Adrenal gland (tissue), 5 donors: ENCODE data around the gene FBRSL1.

ENCODE experiments used
- CTCF ChIP-seq, 6 experiments: fragments of 450-650 bp in 4 of 6; fragments of 200-600 bp in 2 of 6; sonication (generic) in 1 of 6; IDR thresholded peaks; 1 replicate in 5 of 6; 2 replicates in 1 of 6; pipeline versions ENCODE4 v1.5.1 to v1.8.0; 2016 to 2021; ENCODE audit warnings: antibody characterized with exemption in 6 of 6, mild to moderate bottlenecking in 2 of 6, moderate library complexity in 1 of 6
- POLR2A ChIP-seq, 2 donors: fragments of 450-650 bp; IDR thresholded peaks; one replicate each; pipeline ENCODE4 v1.6.1; 2017; ENCODE audit warnings: antibody characterized with exemption in 2 of 2, mild to moderate bottlenecking in 2 of 2, moderate library complexity in 1 of 2
- donor health status: DM: no; HTN: no; CAD: no.

GRCh38 chr12:132483612-132484011, 6.3 kb upstream of the FBRSL1 start:
- TF ChIP-seq POLR2A (IDR thresholded peaks at IDR 0.05) (no peak), CTCF (IDR thresholded peaks at IDR 0.05) (no peak)
